ENCODE results near the gene SIGLEC15.

The SIGLEC15 gene

GRCh38 chr18:45834306-45834705, 8.8 kb downstream of the SIGLEC15 start:
- H3K4me3 ChIP-seq (ENCODE audit: low read depth, low read length): no peak overlapping the region
- TF ChIP-seq POLR2A (IDR thresholded peaks at IDR 0.05; ENCODE audit: extremely low read depth, insufficient read length) (no peak), CTCF (IDR thresholded peaks at IDR 0.05; ENCODE audit: low read depth, low read length) (no peak), MAX (IDR thresholded peaks at IDR 0.05; ENCODE audit: low read depth, low read length) (no peak), MYC (IDR thresholded peaks at IDR 0.05; ENCODE audit: low read depth, low read length) (no peak)
- no peak for DNase-seq (ENCODE audit: low read depth)

GRCh38 chr18:45835057-45835636, 9.7 kb downstream of the SIGLEC15 start:
- H3K4me3 ChIP-seq (ENCODE audit: low read depth, low read length): no peak overlapping the region
- no peak for TF ChIP-seq MAX (IDR thresholded peaks at IDR 0.05; ENCODE audit: low read depth, low read length)
- no peak for TF ChIP-seq CTCF (IDR thresholded peaks at IDR 0.05; ENCODE audit: low read depth, low read length)
- no peak for TF ChIP-seq POLR2A (IDR thresholded peaks at IDR 0.05; ENCODE audit: extremely low read depth, insufficient read length)
- TF ChIP-seq MYC (IDR thresholded peaks at IDR 0.05; ENCODE audit: low read depth, low read length): no peak
- no peak for DNase-seq (ENCODE audit: low read depth)

GRCh38 chr18:45836242-45837205, 11.0 kb downstream of the SIGLEC15 start:
- no peak for TF ChIP-seq MYC (IDR thresholded peaks at IDR 0.05; ENCODE audit: low read depth, low read length)
- no peak for TF ChIP-seq CTCF (IDR thresholded peaks at IDR 0.05; ENCODE audit: low read depth, low read length)
- TF ChIP-seq POLR2A (IDR thresholded peaks at IDR 0.05; ENCODE audit: extremely low read depth, insufficient read length): no peak
- no peak for TF ChIP-seq MAX (IDR thresholded peaks at IDR 0.05; ENCODE audit: low read depth, low read length)
- no peak overlapping the region for H3K4me3 ChIP-seq (ENCODE audit: low read depth, low read length)
- DNase-seq (ENCODE audit: low read depth): no peak

GRCh38 chr18:45837283-45838070, 12.0 kb downstream of the SIGLEC15 start:
- TF ChIP-seq POLR2A (IDR thresholded peaks at IDR 0.05; ENCODE audit: extremely low read depth, insufficient read length) (no peak), CTCF (IDR thresholded peaks at IDR 0.05; ENCODE audit: low read depth, low read length) (peak; percentile 25), MAX (IDR thresholded peaks at IDR 0.05; ENCODE audit: low read depth, low read length) (no peak), MYC (IDR thresholded peaks at IDR 0.05; ENCODE audit: low read depth, low read length) (no peak)
- peak; percentile 76 for DNase-seq (ENCODE audit: low read depth)
- no peak overlapping the region for H3K4me3 ChIP-seq (ENCODE audit: low read depth, low read length)

GRCh38 chr18:45838302-45839070, 13.0 kb downstream of the SIGLEC15 start:
- TF ChIP-seq MAX (IDR thresholded peaks at IDR 0.05; ENCODE audit: low read depth, low read length): no peak
- no peak for TF ChIP-seq MYC (IDR thresholded peaks at IDR 0.05; ENCODE audit: low read depth, low read length)
- no peak for TF ChIP-seq POLR2A (IDR thresholded peaks at IDR 0.05; ENCODE audit: extremely low read depth, insufficient read length)
- no peak for DNase-seq (ENCODE audit: low read depth)
- no peak overlapping the region for H3K4me3 ChIP-seq (ENCODE audit: low read depth, low read length)

Measured in NB4 (cell line).